GM12878 (cell line): Measurements from ENCODE around the gene DNAH2. TPM values are rescaled to one million over a fixed set of nuclear protein-coding genes. Genes with fewer than 3 reads are reported as not detected.
A peak's percentile ranks its signal among the peaks of the same experiment; 100 is the strongest.

Experiments
- ASH2L ChIP-seq: fragments of 300-600, 200-600 bp; sonication (generic); IDR thresholded peaks from 2 replicates; pipeline ENCODE4 v1.6.1; 2017; ENCODE audit warnings: low read depth, mild to moderate bottlenecking, borderline replicate concordance
- HCFC1 ChIP-seq: fragments of 150-350 bp; IDR thresholded peaks from 2 replicates; pipeline ENCODE4 v1.6.1; 2014; ENCODE audit warnings: low read length
- IKZF1 ChIP-seq: fragments of 450-650 bp; conservative IDR thresholded peaks from 2 replicates; pipeline ENCODE4 v1.6.1; 2017; ENCODE audit warnings: antibody characterized with exemption, mild to moderate bottlenecking
- NFYA ChIP-seq: IDR thresholded peaks from 2 replicates; pipeline ENCODE4 v1.6.1; 2011; ENCODE audit warnings: low read depth, mild to moderate bottlenecking, low read length, improper control_type of control experiment, borderline replicate concordance
- NR2C2 ChIP-seq: IDR thresholded peaks from 2 replicates; pipeline ENCODE4 v1.6.1; 2011; ENCODE audit warnings: borderline replicate concordance, low read depth; ENCODE audit not compliant: control insufficient read depth, insufficient read length
- POLR2AphosphoS5 ChIP-seq: IDR thresholded peaks from 2 replicates; pipeline ENCODE4 v1.6.1; 2011; ENCODE audit warnings: mild to moderate bottlenecking, low read length, inconsistent platforms
- SMAD5 ChIP-seq: IDR thresholded peaks from 2 replicates; pipeline ENCODE4 v1.6.1; 2016; ENCODE audit warnings: antibody characterized with exemption, low read depth
- ZSCAN29 ChIP-seq: fragments of 450-650 bp; IDR thresholded peaks from 2 replicates; pipeline ENCODE4 v1.6.1; 2017; ENCODE audit warnings: mild to moderate bottlenecking, moderate library complexity
- polyA plus RNA-seq, 11 experiments: library from polyadenylated mRNA; depleted of rRNA in 4 of 11; unstranded in 6 of 11; stranded (reverse) in 5 of 11; fragments of >200 nt; fragmentation: Nextera tagmentation in 4 of 11; fragmentation: Illumina TruSeq in 1 of 11; extraction: Ambion mirVana in 4 of 11; extraction: Trizol in 1 of 11; gene quantifications; 1 replicate in 1 of 11; 2 replicates in 10 of 11; pipeline versions ENCODE4 v1.2.1 to v1.2.3, GENCODE V29; 2011 to 2016; ENCODE audit warnings: inconsistent platforms in 2 of 11, missing spikeins in 2 of 11, low read depth in 1 of 11
- total RNA-seq, 4 experiments: library from RNA; depleted of rRNA in 3 of 4; stranded (reverse); fragments of >200 nt in 3 of 4; fragmentation: Illumina TruSeq in 1 of 4; extraction: Trizol in 1 of 4; gene quantifications; 2 replicates each; pipeline versions ENCODE4 v1.2.1 to v1.2.3, GENCODE V29; 2013 to 2021
- TF ChIP-seq, protein P1 (sequence below): fragments of 450-650 bp; IDR thresholded peaks from 2 replicates; pipeline ENCODE4 v1.6.1; 2016; ENCODE audit warnings: mild to moderate bottlenecking
- TF ChIP-seq, protein P2 (sequence below): fragments of 450-650 bp; IDR thresholded peaks from 2 replicates; pipeline ENCODE4 v1.6.1; 2017; ENCODE audit warnings: low read depth, mild to moderate bottlenecking, moderate library complexity
- TF ChIP-seq, protein P3 (sequence below): IDR thresholded peaks from 2 replicates; pipeline ENCODE4 v1.6.1; 2011; ENCODE audit warnings: mild to moderate bottlenecking, low read depth, low read length, moderate library complexity; ENCODE audit not compliant: insufficient replicate concordance
- TF ChIP-seq, protein P4 (sequence below): fragments of 450-650 bp; IDR thresholded peaks from 2 replicates; pipeline ENCODE4 v1.6.1; 2017; ENCODE audit warnings: mild to moderate bottlenecking, moderate library complexity
- TF ChIP-seq, protein P5 (sequence below): fragments of 450-650 bp; conservative IDR thresholded peaks from 2 replicates; pipeline ENCODE4 v1.6.1; 2017; ENCODE audit warnings: mild to moderate bottlenecking, moderate library complexity
- TF ChIP-seq, protein P6 (sequence below): fragments of 450-650 bp; IDR thresholded peaks from 2 replicates; pipeline ENCODE4 v1.6.1; 2016; ENCODE audit warnings: mild to moderate bottlenecking
- TF ChIP-seq, protein P7 (sequence below): fragments of 450-650 bp; IDR thresholded peaks from 2 replicates; pipeline ENCODE4 v1.6.1; 2017; ENCODE audit warnings: borderline replicate concordance

Gene DNAH2
- total and polyA plus RNA-seq, 10 of the 15 experiments (the other 5 are each of a cell fraction or from before 2014, with no cell fraction given), result not detected

DNA sequence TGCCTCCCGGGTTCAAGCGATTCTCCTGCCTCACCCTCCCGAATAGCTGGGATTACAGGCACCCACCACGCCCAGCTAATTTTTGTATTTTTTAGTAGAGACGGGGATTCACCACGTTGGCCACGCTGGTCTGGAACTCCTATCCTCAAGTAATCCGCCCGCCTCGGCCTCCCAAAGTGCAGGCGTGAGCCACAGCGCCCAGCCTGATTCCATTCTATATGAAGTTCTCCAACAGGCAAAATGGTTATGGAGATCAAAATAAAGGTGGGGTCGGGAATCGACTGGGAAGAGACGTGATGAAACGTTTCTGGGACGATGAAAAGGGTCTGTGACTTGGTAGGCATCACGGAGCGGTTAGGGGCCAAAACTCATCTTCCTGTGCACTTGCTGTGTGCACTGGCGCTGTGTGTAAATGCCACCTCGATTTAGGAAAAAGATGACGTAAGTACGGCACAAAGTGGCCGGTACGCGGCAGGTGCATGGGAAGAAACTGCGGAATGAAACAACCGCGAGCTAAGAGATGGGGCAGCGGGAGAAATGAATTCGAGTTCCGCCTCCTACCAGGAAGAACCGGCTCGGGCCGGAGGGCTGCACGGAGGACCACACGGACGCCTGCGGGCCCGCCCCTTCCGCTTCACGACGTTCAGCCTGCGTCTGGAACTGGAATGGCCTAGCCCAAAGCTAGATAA is 31.9 kb upstream of the DNAH2 start (continued):
- TF ChIP-seq, protein P1, sequence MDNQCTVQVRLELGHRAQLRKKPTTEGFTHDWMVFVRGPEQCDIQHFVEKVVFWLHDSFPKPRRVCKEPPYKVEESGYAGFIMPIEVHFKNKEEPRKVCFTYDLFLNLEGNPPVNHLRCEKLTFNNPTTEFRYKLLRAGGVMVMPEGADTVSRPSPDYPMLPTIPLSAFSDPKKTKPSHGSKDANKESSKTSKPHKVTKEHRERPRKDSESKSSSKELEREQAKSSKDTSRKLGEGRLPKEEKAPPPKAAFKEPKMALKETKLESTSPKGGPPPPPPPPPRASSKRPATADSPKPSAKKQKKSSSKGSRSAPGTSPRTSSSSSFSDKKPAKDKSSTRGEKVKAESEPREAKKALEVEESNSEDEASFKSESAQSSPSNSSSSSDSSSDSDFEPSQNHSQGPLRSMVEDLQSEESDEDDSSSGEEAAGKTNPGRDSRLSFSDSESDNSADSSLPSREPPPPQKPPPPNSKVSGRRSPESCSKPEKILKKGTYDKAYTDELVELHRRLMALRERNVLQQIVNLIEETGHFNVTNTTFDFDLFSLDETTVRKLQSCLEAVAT, result peak; percentile 92
- TF ChIP-seq, protein P2, sequence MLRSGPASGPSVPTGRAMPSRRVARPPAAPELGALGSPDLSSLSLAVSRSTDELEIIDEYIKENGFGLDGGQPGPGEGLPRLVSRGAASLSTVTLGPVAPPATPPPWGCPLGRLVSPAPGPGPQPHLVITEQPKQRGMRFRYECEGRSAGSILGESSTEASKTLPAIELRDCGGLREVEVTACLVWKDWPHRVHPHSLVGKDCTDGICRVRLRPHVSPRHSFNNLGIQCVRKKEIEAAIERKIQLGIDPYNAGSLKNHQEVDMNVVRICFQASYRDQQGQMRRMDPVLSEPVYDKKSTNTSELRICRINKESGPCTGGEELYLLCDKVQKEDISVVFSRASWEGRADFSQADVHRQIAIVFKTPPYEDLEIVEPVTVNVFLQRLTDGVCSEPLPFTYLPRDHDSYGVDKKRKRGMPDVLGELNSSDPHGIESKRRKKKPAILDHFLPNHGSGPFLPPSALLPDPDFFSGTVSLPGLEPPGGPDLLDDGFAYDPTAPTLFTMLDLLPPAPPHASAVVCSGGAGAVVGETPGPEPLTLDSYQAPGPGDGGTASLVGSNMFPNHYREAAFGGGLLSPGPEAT, result no peak
- peak; percentile 63 for TF ChIP-seq HCFC1
- no peak for TF ChIP-seq ZSCAN29
- peak; percentile 43; the same call in 1 of the 2 replicates for TF ChIP-seq SMAD5
- TF ChIP-seq, protein P3, sequence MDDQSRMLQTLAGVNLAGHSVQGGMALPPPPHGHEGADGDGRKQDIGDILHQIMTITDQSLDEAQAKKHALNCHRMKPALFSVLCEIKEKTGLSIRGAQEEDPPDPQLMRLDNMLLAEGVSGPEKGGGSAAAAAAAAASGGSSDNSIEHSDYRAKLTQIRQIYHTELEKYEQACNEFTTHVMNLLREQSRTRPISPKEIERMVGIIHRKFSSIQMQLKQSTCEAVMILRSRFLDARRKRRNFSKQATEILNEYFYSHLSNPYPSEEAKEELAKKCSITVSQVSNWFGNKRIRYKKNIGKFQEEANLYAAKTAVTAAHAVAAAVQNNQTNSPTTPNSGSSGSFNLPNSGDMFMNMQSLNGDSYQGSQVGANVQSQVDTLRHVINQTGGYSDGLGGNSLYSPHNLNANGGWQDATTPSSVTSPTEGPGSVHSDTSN, result no peak
- no peak for TF ChIP-seq NFYA
- TF ChIP-seq IKZF1, result peak; percentile 80; the same call in 1 of the 2 replicates
- TF ChIP-seq, protein P4, sequence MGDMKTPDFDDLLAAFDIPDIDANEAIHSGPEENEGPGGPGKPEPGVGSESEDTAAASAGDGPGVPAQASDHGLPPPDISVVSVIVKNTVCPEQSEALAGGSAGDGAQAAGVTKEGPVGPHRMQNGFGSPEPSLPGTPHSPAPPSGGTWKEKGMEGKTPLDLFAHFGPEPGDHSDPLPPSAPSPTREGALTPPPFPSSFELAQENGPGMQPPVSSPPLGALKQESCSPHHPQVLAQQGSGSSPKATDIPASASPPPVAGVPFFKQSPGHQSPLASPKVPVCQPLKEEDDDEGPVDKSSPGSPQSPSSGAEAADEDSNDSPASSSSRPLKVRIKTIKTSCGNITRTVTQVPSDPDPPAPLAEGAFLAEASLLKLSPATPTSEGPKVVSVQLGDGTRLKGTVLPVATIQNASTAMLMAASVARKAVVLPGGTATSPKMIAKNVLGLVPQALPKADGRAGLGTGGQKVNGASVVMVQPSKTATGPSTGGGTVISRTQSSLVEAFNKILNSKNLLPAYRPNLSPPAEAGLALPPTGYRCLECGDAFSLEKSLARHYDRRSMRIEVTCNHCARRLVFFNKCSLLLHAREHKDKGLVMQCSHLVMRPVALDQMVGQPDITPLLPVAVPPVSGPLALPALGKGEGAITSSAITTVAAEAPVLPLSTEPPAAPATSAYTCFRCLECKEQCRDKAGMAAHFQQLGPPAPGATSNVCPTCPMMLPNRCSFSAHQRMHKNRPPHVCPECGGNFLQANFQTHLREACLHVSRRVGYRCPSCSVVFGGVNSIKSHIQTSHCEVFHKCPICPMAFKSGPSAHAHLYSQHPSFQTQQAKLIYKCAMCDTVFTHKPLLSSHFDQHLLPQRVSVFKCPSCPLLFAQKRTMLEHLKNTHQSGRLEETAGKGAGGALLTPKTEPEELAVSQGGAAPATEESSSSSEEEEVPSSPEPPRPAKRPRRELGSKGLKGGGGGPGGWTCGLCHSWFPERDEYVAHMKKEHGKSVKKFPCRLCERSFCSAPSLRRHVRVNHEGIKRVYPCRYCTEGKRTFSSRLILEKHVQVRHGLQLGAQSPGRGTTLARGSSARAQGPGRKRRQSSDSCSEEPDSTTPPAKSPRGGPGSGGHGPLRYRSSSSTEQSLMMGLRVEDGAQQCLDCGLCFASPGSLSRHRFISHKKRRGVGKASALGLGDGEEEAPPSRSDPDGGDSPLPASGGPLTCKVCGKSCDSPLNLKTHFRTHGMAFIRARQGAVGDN, result peak; percentile 63; the same call in 1 of the 2 replicates
- TF ChIP-seq, protein P5, sequence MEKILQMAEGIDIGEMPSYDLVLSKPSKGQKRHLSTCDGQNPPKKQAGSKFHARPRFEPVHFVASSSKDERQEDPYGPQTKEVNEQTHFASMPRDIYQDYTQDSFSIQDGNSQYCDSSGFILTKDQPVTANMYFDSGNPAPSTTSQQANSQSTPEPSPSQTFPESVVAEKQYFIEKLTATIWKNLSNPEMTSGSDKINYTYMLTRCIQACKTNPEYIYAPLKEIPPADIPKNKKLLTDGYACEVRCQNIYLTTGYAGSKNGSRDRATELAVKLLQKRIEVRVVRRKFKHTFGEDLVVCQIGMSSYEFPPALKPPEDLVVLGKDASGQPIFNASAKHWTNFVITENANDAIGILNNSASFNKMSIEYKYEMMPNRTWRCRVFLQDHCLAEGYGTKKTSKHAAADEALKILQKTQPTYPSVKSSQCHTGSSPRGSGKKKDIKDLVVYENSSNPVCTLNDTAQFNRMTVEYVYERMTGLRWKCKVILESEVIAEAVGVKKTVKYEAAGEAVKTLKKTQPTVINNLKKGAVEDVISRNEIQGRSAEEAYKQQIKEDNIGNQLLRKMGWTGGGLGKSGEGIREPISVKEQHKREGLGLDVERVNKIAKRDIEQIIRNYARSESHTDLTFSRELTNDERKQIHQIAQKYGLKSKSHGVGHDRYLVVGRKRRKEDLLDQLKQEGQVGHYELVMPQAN, result peak; percentile 77
- TF ChIP-seq, protein P6, sequence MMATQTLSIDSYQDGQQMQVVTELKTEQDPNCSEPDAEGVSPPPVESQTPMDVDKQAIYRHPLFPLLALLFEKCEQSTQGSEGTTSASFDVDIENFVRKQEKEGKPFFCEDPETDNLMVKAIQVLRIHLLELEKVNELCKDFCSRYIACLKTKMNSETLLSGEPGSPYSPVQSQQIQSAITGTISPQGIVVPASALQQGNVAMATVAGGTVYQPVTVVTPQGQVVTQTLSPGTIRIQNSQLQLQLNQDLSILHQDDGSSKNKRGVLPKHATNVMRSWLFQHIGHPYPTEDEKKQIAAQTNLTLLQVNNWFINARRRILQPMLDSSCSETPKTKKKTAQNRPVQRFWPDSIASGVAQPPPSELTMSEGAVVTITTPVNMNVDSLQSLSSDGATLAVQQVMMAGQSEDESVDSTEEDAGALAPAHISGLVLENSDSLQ, result no peak
- TF ChIP-seq NR2C2, result no peak
- TF ChIP-seq ASH2L, result no peak
- TF ChIP-seq POLR2AphosphoS5, result peak; percentile 74
- TF ChIP-seq, protein P7, sequence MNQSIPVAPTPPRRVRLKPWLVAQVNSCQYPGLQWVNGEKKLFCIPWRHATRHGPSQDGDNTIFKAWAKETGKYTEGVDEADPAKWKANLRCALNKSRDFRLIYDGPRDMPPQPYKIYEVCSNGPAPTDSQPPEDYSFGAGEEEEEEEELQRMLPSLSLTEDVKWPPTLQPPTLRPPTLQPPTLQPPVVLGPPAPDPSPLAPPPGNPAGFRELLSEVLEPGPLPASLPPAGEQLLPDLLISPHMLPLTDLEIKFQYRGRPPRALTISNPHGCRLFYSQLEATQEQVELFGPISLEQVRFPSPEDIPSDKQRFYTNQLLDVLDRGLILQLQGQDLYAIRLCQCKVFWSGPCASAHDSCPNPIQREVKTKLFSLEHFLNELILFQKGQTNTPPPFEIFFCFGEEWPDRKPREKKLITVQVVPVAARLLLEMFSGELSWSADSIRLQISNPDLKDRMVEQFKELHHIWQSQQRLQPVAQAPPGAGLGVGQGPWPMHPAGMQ, result no peak
